ENCODE results near the gene FAM25A. TPM values are rescaled to one million over a fixed set of nuclear protein-coding genes. Genes with fewer than 3 reads are reported as not detected.

The FAM25A gene
- total RNA-seq, 1 experiment from 2014 or later = not detected

- intact Hi-C loops (cut with micrococcal nuclease; ENCODE audit: unreplicated experiment) = no loop called here
- Histone ChIP-seq H3K36me3 (ENCODE audit: control insufficient read depth, insufficient read depth, low read length) (peaks cover 10% of the 10 kb centered on the region), H3K4me1 (no peaks in the 10 kb centered on the region), H3K4me3 (ENCODE audit: low read depth, low read length) (no peak overlapping the region), H3K9me3 (no peaks in the 10 kb centered on the region), H3K27me3 (replicated peaks; ENCODE audit: control insufficient read depth, insufficient read depth, low read length) (no peaks in the 10 kb centered on the region)
- no peak overlapping the region for H3K4me3 Mint-ChIP-seq (ENCODE audit: unreplicated experiment)
- no peaks in the 10 kb centered on the region for H3K4me1 Mint-ChIP-seq (ENCODE audit: low read depth, unreplicated experiment)
- peaks cover 59% of the 10 kb centered on the region for H3K36me3 Mint-ChIP-seq (ENCODE audit: insufficient read depth, unreplicated experiment)
- no peaks in the 10 kb centered on the region for H3K27me3 Mint-ChIP-seq (ENCODE audit: insufficient read depth, unreplicated experiment)
- BruUV-seq (replicated peaks) = no TSS peak
- ChIA-PET CTCF (no interaction called here), POLR2A (no interaction called here)
- DNase-seq = no peak
- no peak overlapping the region for H3K27ac Mint-ChIP-seq (ENCODE audit: unreplicated experiment)
- TF ChIP-seq CTCF (IDR thresholded peaks at IDR 0.05; ENCODE audit: insufficient read depth in 1 of 2, low read depth in 1 of 2, low read length in 1 of 2, severe bottlenecking in 1 of 2, unreplicated experiment in 1 of 2) = no peak
- H3K9me3 Mint-ChIP-seq (ENCODE audit: unreplicated experiment) = no peaks in the 10 kb centered on the region
Measured at GRCh38 chr10:87053111-87053510, 33.0 kb downstream of the FAM25A start.

- no TSS peak for BruUV-seq (replicated peaks)
- no peak overlapping the region for H3K27ac Mint-ChIP-seq (ENCODE audit: unreplicated experiment)
- no peaks in the 10 kb centered on the region for H3K9me3 Mint-ChIP-seq (ENCODE audit: unreplicated experiment)
- no peaks in the 10 kb centered on the region for H3K27me3 Mint-ChIP-seq (ENCODE audit: insufficient read depth, unreplicated experiment)
- DNase-seq = no peak
- H3K4me1 Mint-ChIP-seq (ENCODE audit: low read depth, unreplicated experiment) = no peaks in the 10 kb centered on the region
- POLR2A ChIA-PET = no interaction called here
- no peak for TF ChIP-seq CTCF (IDR thresholded peaks at IDR 0.05; ENCODE audit: insufficient read depth in 1 of 2, low read depth in 1 of 2, low read length in 1 of 2, severe bottlenecking in 1 of 2, unreplicated experiment in 1 of 2)
- peaks cover 59% of the 10 kb centered on the region for H3K36me3 Mint-ChIP-seq (ENCODE audit: insufficient read depth, unreplicated experiment)
- H3K36me3 ChIP-seq (ENCODE audit: control insufficient read depth, insufficient read depth, low read length) = peaks cover 10% of the 10 kb centered on the region
- no peaks in the 10 kb centered on the region for H3K4me1 ChIP-seq
- no peaks in the 10 kb centered on the region for H3K27me3 ChIP-seq (replicated peaks; ENCODE audit: control insufficient read depth, insufficient read depth, low read length)
- intact Hi-C loops (cut with micrococcal nuclease; ENCODE audit: unreplicated experiment) = no loop called here
- no peak overlapping the region for H3K4me3 Mint-ChIP-seq (ENCODE audit: unreplicated experiment)
- H3K9me3 ChIP-seq = no peaks in the 10 kb centered on the region
- CTCF ChIA-PET = interaction anchor here (0.9 kb wide), 1 partner anchor 88 kb away, joined by 3 read pairs; no protein-coding TSS in a partner anchor
- no peak overlapping the region for H3K4me3 ChIP-seq (ENCODE audit: low read depth, low read length)
Measured at GRCh38 chr10:87053577-87054181, 33.6 kb downstream of the FAM25A start.

DNA sequence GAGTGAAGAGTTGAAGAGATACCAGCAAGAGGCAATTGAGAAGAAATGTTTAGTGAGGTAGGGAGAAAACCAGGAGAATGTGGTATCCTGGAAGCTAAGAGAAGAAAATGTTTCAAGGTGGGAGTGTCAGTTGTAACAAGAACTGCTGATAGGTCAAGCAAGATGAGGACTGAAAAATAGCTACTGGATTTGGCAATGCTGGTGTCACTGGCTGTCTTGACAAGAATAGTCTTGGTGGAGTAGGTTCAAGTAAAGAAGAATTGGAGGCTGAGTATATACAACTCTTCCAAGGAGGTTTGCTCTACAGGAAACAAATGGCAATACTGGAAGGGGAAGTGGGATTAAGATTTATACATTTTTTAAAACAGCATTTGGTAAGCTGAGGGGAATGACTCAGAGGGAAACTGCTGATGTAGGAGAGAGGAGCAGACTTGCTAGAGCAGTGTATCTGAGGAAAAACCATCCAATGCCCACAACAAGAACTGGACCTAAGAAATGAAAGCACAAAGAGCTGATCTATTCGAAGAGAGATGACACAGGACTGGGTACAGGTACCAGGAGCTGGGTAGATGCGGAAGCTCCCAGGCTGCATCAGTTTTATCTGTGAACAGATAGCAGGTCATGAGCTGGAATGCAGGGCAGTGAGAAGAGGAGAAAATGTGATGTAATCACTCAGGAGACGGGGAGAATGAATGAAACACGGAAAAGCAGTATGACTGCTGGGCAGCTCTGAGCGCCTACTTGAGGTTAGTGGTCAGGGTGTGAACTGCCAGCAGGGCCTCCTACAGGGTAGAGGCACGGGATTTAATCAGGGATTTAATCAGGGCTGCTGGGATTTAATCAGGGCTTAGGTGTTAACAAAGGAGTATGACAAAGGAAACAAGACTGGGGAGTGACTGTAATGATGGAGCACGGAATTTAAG is 34.5 kb downstream of the FAM25A start:
- intact Hi-C loops (cut with micrococcal nuclease; ENCODE audit: unreplicated experiment) = no loop called here
- DNase-seq = no peak
- no peaks in the 10 kb centered on the region for H3K4me1 ChIP-seq
- no peak overlapping the region for H3K4me3 ChIP-seq (ENCODE audit: low read depth, low read length)
- Mint-ChIP-seq H3K27me3 (ENCODE audit: insufficient read depth, unreplicated experiment) (no peaks in the 10 kb centered on the region), H3K4me1 (ENCODE audit: low read depth, unreplicated experiment) (no peaks in the 10 kb centered on the region), H3K27ac (ENCODE audit: unreplicated experiment) (no peak overlapping the region), H3K36me3 (ENCODE audit: insufficient read depth, unreplicated experiment) (peaks cover 59% of the 10 kb centered on the region), H3K4me3 (ENCODE audit: unreplicated experiment) (no peak overlapping the region), H3K9me3 (ENCODE audit: unreplicated experiment) (no peaks in the 10 kb centered on the region)
- H3K36me3 ChIP-seq (ENCODE audit: control insufficient read depth, insufficient read depth, low read length) = peaks cover 10% of the 10 kb centered on the region
- BruUV-seq (replicated peaks) = no TSS peak
- CTCF ChIA-PET = interaction anchor here (0.9 kb wide), 1 partner anchor 89 kb away, joined by 3 read pairs; no protein-coding TSS in a partner anchor
- no peaks in the 10 kb centered on the region for H3K9me3 ChIP-seq
- TF ChIP-seq CTCF (IDR thresholded peaks at IDR 0.05; ENCODE audit: insufficient read depth in 1 of 2, low read depth in 1 of 2, low read length in 1 of 2, severe bottlenecking in 1 of 2, unreplicated experiment in 1 of 2) = no peak
- H3K27me3 ChIP-seq (replicated peaks; ENCODE audit: control insufficient read depth, insufficient read depth, low read length) = no peaks in the 10 kb centered on the region
- POLR2A ChIA-PET = no interaction called here

All from Caco-2 (cell line).